Heart left ventricle (tissue), 16 donors: ENCODE results near the gene UPP2. TPM values are rescaled to one million over a fixed set of nuclear protein-coding genes. Genes with fewer than 3 reads are reported as not detected.

Source experiments
- ATAC-seq, 4 donors: fragments of 200-7000 bp; cut with Tn5 transposase; one replicate each; pipeline ENCODE4 v1.9.1; 2020 to 2022; ENCODE audit warnings: moderate library complexity in 4 of 4, mild to moderate bottlenecking in 3 of 4, moderate number of reproducible peaks in 1 of 4
- DNase-seq, 5 donors: peaks; one replicate each; pipeline ENCODE4 v3.0.0-alpha.2; 2020
- H3K27ac ChIP-seq, 12 donors: fragments of 200-600 bp; sonication (generic) in 4 of 12; one replicate each; pipeline versions ENCODE4 v1.5.0 to v1.8.0; 2016 to 2022; ENCODE audit warnings: mild to moderate bottlenecking in 2 of 12
- H3K27me3 ChIP-seq, 9 donors: fragments of 200-600 bp; sonication (generic) in 2 of 9; one replicate each; pipeline versions ENCODE4 v1.5.1 to v1.8.0; 2016 to 2022; ENCODE audit warnings: mild to moderate bottlenecking in 3 of 9
- H3K36me3 ChIP-seq, 9 donors: fragments of 200-600 bp; sonication (generic) in 2 of 9; one replicate each; pipeline versions ENCODE4 v1.5.0 to v1.8.0; 2018 to 2022; ENCODE audit warnings: mild to moderate bottlenecking in 2 of 9
- H3K4me1 ChIP-seq, 12 donors: fragments of 200-600 bp; sonication (generic) in 4 of 12; one replicate each; pipeline versions ENCODE4 v1.5.0 to v1.8.0; 2016 to 2022; ENCODE audit warnings: mild to moderate bottlenecking in 3 of 12
- H3K4me3 ChIP-seq, 12 donors: fragments of 200-600 bp; sonication (generic) in 4 of 12; one replicate each; pipeline versions ENCODE4 v1.5.0 to v1.8.0; 2017 to 2022; ENCODE audit warnings: mild to moderate bottlenecking in 9 of 12, moderate library complexity in 4 of 12
- H3K9me3 ChIP-seq, 12 donors: fragments of 200-600 bp; sonication (generic) in 4 of 12; one replicate each; pipeline versions ENCODE4 v1.5.0 to v1.8.0; 2016 to 2022; ENCODE audit warnings: mild to moderate bottlenecking in 1 of 12
- CTCF ChIP-seq, 12 donors: fragments of 200-600 bp; sonication (generic) in 4 of 12; IDR thresholded peaks; one replicate each; pipeline versions ENCODE4 v1.5.0 to v1.8.0; 2018 to 2022; ENCODE audit warnings: antibody characterized with exemption in 12 of 12, mild to moderate bottlenecking in 5 of 12
- POLR2A ChIP-seq, 2 donors: fragments of 450-650 bp; IDR thresholded peaks; one replicate each; pipeline ENCODE4 v1.6.1; 2017; ENCODE audit warnings: antibody characterized with exemption in 2 of 2, mild to moderate bottlenecking in 2 of 2, moderate library complexity in 2 of 2
- WGBS, 4 donors: extraction: QIAGEN DNeasy Blood & Tissue Kit in 2 of 4; methylation state at CpG; one replicate each; pipeline versions ENCODE4 v1.1.5 to v1.1.7; 2013 to 2018; 5-methylcytosine and 5-hydroxymethylcytosine counted together
- intact Hi-C, 10 donors: fragments of 100-400 bp; cut with DNase I; formaldehyde crosslinking; loops; one replicate each; pipeline versions ENCODE4 v1.11.1 to v1.14.2; 2022
- polyA plus RNA-seq, 2 donors: library from polyadenylated mRNA; stranded (reverse); fragments of 200-250 nt; gene quantifications; one replicate each; pipeline ENCODE4 v1.2.3, GENCODE V29; 2013
- total RNA-seq, 9 donors: library from RNA; depleted of rRNA in 2 of 9; stranded (reverse); fragments of >200 nt in 2 of 9; fragmentation: NEBNext Ultra II Directional in 3 of 9; extraction: Animal tissue kit (Norgen Biotek cat#: 25700) in 3 of 9; gene quantifications; one replicate each; pipeline versions ENCODE4 v1.1.0 to v1.2.4, GENCODE V29; 2016 to 2023
- donor health status: ischemic (EF 13 %, LVEDD 7.1; RV severe dilation, severe dysfunction).
- donor health status: healthy with polysubstance abuse.
- donor health status: DM: no; HTN: yes; CAD: no.
- donor health status: DM: no; HTN: no; CAD: no.
- donor health status: ischemic (EF 25% LVEDD 6.9; RV normal size, moderate dysfunction).
- donor health status: ischemic (EF 25% LVEDD 5.7; RV mildly dilated, moderate dysfunction).
- donor health status: healthy.
- donor health status: DM: yes; HTN: yes; CAD: no.
- donor health status: ischemic (EF 35%, LVEDD 5.7; RV mildly dilated, moderate dysfunction).
- donor health status: nonischemic (EF 11% LVEDD 7.7; RV severe dilation, severe dysfunction).
- donor health status: DM: yes; HTN: yes; CAD: no.
- donor health status: PGD.
- donor health status: ischemic (EF 29% LVEDD 5.4; RV normal size, mild dysfunction).
- donor health status: nonischemic (EF 23%, LVEDD 6.1; RV moderate dilation, normal function).

The UPP2 gene
- total and polyA plus RNA-seq, 11 donors: not detected

- H3K4me3 ChIP-seq: no peak overlapping the region
- no peaks in the 10 kb centered on the region for H3K27me3 ChIP-seq
- DNase-seq (no peak), ATAC-seq (no peak)
- no peaks in the 10 kb centered on the region for H3K9me3 ChIP-seq
- no peaks in the 10 kb centered on the region for H3K36me3 ChIP-seq
- TF ChIP-seq POLR2A (IDR thresholded peaks at IDR 0.05): no peak
- no peaks in the 10 kb centered on the region for H3K4me1 ChIP-seq
- WGBS, 4 donors: 92 to 100% (median 99%) methylated on average over 1 of the region's 1 CpG
- intact Hi-C loops: no loop called here
- no peak overlapping the region for H3K27ac ChIP-seq
These were observed 18.4 kb downstream of the UPP2 start for GRCh38 chr2:158120102-158120501.

DNA sequence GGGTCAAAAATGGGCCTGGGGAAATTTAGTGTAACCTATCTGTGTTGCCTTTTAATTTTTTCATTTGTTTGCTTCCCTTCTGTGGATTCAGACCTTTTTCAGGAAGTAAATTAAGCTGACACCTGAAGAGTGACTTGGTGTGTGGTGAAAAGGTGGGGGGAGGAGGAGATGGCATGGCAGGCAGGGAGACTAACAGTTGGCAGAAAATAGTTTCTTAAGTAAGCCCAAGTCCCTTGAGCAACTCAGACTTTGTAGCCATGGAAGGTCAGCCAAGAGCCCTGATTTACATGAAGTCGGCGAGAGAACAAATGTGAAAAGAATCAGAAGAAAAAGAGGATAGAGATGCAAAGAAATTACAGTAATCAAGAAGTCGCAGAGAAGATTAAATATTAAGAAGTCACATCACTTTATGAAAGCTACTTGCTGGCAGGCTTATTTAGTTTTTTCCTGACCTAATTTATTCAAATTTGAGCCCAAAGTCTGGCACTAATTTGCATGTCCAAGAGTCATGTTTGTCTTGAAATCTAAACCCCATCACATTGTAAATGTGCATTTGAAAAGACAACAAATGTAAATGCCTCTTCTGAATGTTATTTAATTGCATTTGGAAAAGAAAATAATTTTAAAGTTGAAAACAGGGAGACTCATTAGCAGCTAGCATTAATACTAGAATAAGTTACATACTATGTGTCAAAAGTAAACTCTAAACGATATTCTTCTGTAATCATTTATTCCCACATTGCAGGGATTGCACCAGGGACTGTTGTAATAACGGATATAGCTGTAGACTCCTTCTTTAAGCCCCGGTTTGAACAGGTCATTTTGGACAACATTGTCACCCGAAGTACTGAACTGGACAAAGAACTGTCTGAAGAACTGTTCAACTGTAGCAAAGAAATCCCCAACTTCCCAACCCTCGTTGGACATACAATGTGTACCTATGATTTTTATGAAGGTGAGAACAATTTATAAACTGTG lies 19.3 kb downstream of the UPP2 start:
- H3K4me1 ChIP-seq: no peaks in the 10 kb centered on the region
- DNase-seq: no peak
- whole genome bisulfite sequencing, 4 donors: 78 to 84% (median 81%) methylated on average over 8 of the region's 8 CpGs
- H3K4me3 ChIP-seq: no peak overlapping the region
- no peak for ATAC-seq
- no peak overlapping the region for H3K27ac ChIP-seq
- H3K27me3 ChIP-seq: no peaks in the 10 kb centered on the region
- no peak for TF ChIP-seq CTCF (IDR thresholded peaks at IDR 0.05)
- no peak for TF ChIP-seq POLR2A (IDR thresholded peaks at IDR 0.05)
- intact Hi-C loops: no loop called here
- H3K36me3 ChIP-seq: no peaks in the 10 kb centered on the region
- H3K9me3 ChIP-seq: no peaks in the 10 kb centered on the region

DNA sequence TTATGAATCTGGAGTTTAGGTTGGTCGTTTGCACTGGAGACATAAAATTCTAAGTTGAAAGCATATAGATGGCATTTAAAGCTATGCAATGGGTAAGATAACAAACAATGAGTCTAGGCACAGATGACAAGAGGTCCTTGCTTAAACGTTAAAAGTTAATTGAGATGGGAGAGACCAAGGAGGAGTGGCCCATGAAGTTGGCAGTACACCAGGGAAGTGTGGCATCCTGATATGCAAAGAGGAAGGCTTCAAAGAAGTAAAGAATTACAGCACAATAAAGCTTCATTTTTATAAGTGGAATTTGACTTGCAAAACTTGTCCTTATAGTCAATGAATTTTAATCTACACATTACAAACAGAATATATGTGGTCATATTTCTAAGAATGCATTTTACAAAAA lies 23.2 kb downstream of the UPP2 start:
- ATAC-seq: no peak
- TF ChIP-seq POLR2A (IDR thresholded peaks at IDR 0.05) (no peak), CTCF (IDR thresholded peaks at IDR 0.05) (no peak)
- H3K4me1 ChIP-seq: no peaks in the 10 kb centered on the region
- 62 to 65% (median 64%) methylated on average over 2 of the region's 2 CpGs for WGBS, 4 donors
- no peaks in the 10 kb centered on the region for H3K27me3 ChIP-seq
- no peak overlapping the region for H3K4me3 ChIP-seq
- intact Hi-C loops: no loop called here
- no peaks in the 10 kb centered on the region for H3K9me3 ChIP-seq
- no peak overlapping the region for H3K27ac ChIP-seq
- DNase-seq: no peak
- H3K36me3 ChIP-seq: no peaks in the 10 kb centered on the region

DNA sequence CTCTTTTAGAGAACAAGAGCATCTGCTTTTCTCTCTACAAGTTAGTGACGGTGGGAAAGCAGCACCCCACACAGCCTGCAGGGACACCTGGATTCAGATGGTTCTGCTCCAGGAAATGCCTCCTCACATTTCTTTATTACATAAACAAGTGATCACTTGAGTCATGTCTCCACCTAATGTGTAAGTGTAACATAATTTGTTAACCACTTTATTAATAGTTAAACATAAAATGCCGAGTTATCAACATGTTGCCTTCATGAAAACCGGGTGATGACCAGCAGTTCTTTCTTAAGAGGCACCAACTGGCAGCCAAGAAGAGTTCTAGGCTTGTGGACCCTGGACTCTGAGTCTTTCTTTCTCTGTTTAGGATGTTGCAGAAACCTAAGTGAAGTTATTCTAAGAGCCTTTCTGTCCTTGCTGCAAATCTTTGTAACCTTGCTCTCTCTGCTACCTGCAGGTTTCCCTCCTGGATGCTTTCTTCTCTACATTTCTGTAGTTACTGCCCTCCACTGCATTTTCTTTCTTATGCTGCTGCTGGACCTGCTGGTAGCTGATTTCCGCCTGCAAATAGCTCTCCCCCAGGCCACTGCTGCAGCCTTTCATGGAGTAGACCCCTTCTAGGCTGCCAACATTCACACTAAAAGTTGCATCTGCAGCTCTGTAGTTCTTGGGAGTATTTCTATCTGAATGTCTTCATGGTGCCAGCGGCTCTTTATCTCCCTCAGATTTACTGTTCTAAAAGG lies 24.3 kb downstream of the UPP2 start:
- ATAC-seq (no peak), DNase-seq (no peak)
- no peaks in the 10 kb centered on the region for H3K36me3 ChIP-seq
- 73 to 80% (median 78%) methylated on average over 5 of the region's 5 CpGs for WGBS, 4 donors
- H3K4me1 ChIP-seq: no peaks in the 10 kb centered on the region
- H3K27ac ChIP-seq: no peak overlapping the region
- no peaks in the 10 kb centered on the region for H3K27me3 ChIP-seq
- no peak overlapping the region for H3K4me3 ChIP-seq
- no peaks in the 10 kb centered on the region for H3K9me3 ChIP-seq
- TF ChIP-seq POLR2A (IDR thresholded peaks at IDR 0.05) (no peak), CTCF (IDR thresholded peaks at IDR 0.05) (no peak)
- intact Hi-C loops: no loop called here
